Measurements from ENCODE around the gene RPL6. TPM values are rescaled to one million over a fixed set of nuclear protein-coding genes. Genes with fewer than 3 reads are reported as not detected.
A peak's percentile ranks its signal among the peaks of the same experiment; 100 is the strongest.

The RPL6 gene
- total and polyA plus RNA-seq, 9 of the 15 experiments (the other 6 are each of a cell fraction or from before 2014, with no cell fraction given), result 1,519 to 3,103 (median 2,396) TPM

GRCh38 chr12:112418608-112419296 is 9.3 kb upstream of the RPL6 start, which contains the start of gene PTPN11 (continued):
- TF ChIP-seq CBX2 (IDR thresholded peaks at IDR 0.05; ENCODE audit: insufficient read depth, low read length, poor library complexity, severe bottlenecking) (no peak), ARID3B (CRISPR knock-in tag; IDR thresholded peaks at IDR 0.05; ENCODE audit: borderline replicate concordance) (no peak), ZMIZ1 (IDR thresholded peaks at IDR 0.05; ENCODE audit: low read depth in 2 of 2, low read length in 2 of 2) (no peak; a peak in 1 of 4 replicates), NR1H2 (CRISPR knock-in tag; IDR thresholded peaks at IDR 0.05) (peak; percentile 31; the same call in 1 of the 2 replicates), MCM3 (IDR thresholded peaks at IDR 0.05) (no peak), ZNF174 (CRISPR knock-in tag; IDR thresholded peaks at IDR 0.05) (no peak), ZKSCAN3 (CRISPR knock-in tag; IDR thresholded peaks at IDR 0.05) (no peak), SMARCB1 (IDR thresholded peaks at IDR 0.05; ENCODE audit: insufficient read length, low read depth) (no peak), TSHZ1 (CRISPR knock-in tag; IDR thresholded peaks at IDR 0.05) (no peak), NKRF (IDR thresholded peaks at IDR 0.05; ENCODE audit: borderline replicate concordance) (peak; percentile 92; the same call in 1 of the 2 replicates), FOXO4 (CRISPR knock-in tag; IDR thresholded peaks at IDR 0.05) (no peak), SMAD3 (CRISPR knock-in tag; conservative IDR thresholded peaks at IDR 0.05) (no peak), ZNF3 (CRISPR knock-in tag; IDR thresholded peaks at IDR 0.05) (no peak), FOSL1 (tag; conservative IDR thresholded peaks at IDR 0.05) (peak; percentile 58)

Measured in K562 (cell line).